Inflammatory macrophage (primary cell): Measurements from ENCODE around the gene PTPRE.
"Not testable (repeated sequence)": the region's sequence is repeated elsewhere in the genome, so short reads cannot be mapped to it uniquely, and the experiment has no call there.

ENCODE experiments used
- DNase-seq, 2 donors: peaks; one replicate each; pipeline ENCODE4 v3.0.0-alpha.2; 2020 to 2022

Gene PTPRE

DNA sequence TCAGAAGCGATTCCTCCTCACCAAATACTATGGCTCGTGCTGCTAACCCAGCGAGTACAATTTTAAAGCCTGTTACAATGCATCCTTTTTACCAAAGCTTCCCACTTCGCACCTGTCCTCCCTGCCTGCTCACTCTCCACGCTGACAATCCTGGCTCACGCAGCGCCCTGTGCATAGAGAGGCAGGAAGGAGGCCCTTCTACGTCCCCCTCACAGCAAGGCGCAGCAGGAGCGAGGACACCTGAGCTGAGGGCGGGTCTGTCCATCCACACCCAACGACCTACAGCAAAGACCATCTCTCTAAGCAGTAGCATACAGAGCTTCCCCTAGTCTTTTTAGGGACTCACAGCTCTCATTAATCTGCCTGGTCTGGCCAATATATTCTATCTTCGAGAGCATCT is 173.3 kb downstream of the PTPRE start:
- no peak for DNase-seq

DNA sequence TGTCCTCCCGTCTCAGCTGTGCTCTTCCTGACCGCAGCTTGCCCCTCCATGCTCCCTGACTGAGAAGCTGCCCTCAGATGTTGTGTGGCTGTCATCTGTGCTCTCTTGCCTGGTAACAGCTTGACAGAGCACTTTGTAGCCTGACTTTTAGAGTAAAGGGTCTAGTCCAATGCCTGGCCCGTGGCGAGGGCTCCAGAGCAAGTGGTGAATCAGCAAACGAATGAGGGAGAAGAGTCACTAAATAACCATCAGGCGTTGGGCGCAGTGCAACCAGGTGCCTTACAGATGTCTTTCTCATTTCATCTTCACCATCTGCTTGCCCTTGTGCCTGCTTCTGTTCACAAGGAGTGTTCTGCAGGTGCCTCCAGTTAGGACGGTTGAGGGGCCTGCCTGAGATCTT is 173.7 kb downstream of the PTPRE start:
- DNase-seq, result no peak

- no peak for DNase-seq
These were observed 174.3 kb downstream of the PTPRE start for GRCh38 chr10:128081222-128081621.

- no peak for DNase-seq
These were observed 174.8 kb downstream of the PTPRE start for GRCh38 chr10:128081720-128082119.

DNA sequence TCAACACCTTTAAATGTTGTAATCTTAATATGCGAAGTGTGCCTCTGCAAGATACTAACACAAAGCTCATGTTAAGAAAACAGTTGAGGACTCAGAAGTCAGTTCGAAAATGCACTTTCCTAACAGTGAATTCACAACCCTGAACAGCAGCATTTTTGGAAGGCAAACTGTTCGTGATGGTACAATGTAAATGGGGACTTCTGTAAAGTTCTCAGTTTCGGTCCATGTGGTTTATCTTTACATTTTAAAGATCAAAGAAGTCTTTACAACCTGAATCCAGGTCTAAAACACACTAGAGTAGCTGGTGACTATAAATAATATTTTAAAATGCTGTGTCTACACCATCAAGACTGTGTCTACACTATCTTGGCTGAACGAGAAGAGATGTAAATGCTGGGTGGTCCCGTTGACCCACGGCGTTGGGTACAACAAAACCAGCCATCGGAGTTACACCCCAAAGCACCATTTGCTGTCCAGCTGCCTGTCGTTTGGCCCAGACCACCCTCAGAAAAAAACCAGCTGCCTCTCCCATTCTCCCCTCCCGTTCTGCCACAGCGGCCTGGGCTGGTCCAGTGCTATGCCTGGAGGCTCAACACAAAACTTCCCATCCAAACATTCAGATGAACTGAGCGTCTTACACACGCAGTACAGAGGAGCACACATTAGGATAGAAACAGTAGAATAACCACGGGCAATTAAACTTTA is 176.4 kb downstream of the PTPRE start:
- DNase-seq, result no peak

DNA sequence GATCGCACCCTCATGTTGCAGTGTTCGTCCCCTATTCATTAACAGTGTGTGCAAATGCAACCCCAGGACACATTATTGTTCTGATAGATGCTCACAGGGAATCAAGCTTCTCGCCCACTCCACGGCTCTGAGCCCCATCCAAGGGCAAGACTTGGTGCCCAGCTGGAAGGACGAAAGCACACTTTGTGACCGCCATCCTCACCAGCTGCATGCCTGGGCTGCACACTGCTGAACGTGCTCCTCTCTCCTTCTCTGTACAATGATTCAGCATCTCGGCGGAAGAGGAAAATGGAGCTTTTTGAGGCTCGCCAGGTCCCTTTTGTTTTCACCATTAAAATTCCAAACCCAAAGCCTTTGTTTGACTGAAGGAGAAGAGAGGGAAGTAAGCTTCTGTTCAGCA is 177.5 kb downstream of the PTPRE start:
- DNase-seq, result no peak

DNA sequence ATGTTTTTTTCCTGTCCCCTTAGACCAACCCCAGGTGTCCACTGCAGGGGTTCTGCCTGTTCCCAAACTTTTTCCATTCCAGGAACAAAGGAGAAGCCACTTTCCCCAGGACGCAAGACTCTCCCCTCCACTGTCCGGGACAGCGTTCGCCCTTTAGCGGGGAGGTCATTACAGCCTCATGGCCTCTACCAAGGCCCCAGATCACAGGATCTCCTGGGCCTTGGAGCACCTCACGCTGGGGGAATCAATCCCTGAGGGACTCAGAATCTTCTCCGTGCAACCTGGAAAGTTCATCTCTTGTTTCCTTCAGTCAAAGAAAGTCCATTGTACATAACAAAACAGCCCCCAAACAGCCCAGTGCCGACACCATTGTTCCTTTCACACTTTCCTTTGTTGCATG is 178.1 kb downstream of the PTPRE start:
- DNase-seq, result no peak

DNA sequence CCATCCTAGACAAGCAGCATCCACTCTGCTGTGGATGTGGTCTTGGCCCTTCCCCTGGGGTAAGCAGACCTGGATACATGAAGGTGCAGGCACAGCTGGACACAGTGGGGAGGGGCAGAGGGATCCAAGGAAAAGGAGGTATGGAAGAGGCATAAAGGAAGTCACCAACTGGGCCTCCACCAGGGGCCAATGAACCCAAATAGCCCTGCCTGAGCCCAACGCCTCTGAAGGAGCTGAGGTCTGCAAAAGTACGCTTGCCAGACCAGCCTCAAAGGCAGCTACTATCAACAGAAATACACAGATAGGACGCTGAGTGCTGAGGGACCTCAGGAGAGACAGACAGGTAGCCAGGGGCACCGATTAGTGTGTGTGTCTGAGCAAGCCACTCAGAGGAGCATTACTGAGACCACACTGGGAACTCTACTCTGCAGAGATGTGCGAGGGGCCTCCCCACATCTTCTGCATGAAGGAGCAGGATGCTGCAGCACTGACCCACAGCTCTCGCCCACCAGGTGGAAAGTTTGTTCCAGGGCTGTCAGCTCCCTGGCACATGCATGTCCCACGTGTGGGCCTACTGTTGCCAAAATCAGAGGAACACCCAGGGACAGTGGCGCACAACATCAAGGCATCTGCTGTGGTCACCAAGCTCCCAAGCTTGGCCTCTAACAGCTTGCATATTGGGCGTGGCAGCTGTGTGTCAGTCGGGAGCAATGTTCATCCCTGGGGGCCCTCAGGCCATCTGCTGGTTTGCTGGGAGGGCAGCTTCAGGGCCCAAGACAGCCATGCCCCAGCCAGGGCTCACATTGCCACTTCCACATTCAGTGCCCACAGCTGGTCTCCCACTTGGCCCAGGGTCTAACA is 179.3 kb downstream of the PTPRE start:
- peak in 1 of 2 donors; percentile 57 for DNase-seq

DNA sequence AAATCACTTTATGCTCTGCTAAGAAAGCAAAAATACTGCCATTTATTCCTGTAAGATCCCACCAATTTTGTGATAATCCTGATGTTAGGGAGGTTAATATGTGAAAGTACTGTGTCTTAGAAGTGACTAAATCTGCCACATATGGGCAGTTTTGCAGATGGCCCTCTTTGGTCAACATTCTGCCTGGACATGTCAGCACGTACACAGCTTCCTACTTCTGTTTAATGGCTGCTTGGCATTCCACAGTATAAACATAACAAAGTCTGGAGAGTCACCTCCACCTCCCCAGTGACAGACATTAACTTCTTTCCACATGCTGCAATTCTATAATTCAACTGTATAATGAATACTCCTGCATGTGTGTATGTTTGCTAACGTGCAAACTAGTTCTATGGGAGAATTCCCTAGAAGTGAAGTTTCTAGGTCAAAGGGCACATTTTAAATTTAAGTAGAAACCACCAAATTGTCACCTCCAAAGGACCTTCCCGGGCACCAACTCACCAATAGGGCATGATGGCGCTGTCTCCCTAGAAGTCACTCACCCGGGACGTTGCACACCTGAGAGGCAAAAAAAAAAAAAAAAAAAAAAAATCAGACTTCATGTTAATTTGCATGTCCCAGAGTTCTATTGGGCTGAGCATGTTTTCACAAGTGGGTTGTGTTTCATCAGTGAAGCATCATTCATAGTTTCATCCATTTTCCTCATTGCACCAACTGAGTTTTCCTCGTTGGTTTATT is 180.4 kb downstream of the PTPRE start:
- no peak for DNase-seq

DNA sequence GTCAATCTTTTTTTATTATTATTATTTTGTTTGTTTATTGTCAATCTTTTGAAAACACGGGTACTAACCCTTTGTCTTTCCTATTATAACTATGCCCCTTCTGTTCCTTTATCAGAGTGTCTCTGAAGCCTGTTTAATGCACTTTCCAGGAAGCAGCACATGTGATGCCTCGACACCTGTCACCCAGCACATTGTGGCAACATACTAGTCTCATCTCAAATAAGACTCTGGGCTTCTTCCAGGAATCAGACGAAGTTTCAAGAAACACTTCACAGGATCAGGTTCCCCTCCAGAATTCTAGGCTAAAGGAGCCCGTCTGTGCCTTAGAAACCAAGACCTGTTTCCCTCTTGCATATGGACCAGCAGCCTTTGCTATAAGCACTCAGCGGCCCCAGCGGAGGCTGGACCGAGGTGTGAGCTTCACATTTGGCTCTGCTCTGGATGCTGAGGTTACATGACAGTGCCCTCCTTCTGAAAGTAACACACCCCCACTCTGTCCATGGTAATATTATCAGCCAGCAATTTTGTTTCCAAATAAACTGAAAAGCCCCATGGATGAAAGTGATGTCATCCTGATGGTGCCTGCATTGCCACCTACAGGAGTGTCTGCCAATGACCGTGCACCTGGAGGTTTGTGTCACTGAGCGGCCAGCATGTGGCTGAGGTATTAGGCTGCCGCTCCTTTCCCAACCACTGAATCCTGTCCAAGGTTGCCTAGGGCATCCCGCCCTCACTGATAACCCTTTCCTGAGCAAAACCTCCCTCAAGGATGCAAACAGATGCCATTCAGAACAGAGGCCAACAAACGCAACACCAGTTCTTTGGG is 181.2 kb downstream of the PTPRE start:
- no peak for DNase-seq

GRCh38 chr10:128091636-128092210 is 184.8 kb downstream of the PTPRE start:
- DNase-seq, result no peak

GRCh38 chr10:128092454-128092853 is 185.6 kb downstream of the PTPRE start:
- no peak for DNase-seq

GRCh38 chr10:128094596-128094995 is 187.7 kb downstream of the PTPRE start:
- DNase-seq, result not testable (repeated sequence)

- peak; percentile 38 to 62 for DNase-seq
These were observed 188.3 kb downstream of the PTPRE start for GRCh38 chr10:128095027-128095752.

DNA sequence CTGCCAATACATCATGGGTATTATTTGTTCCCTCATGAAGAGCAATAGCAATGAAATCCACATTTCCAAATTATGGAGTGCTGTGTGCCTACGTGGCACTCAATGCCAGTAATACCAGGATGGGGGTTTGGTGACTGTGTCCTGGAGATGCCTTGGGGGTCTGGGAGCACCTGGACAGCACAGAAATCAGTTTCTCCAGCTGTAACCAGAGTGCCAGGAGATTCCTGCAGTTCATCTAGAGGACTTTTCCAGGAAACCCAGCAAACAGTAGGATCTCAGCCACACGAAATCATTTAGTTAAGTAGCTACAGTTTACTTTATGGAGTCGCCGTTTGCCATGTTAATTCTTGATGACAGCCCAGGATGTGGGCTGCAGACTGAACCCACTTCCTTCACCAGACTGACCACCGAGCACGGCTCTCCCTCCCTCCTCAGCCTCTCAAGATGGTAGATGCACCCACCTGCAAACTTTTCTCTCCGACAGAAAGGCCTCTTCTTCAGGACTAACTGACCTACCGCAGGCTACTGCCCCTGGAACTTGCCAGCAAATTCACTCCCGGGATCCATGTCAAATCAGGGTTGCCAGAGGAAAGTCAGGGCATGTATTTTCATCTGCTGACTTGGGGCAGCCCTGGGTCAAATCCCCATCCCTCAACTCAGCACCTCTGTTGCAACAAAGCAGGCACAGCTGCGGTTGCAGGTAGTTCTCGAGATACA is 189.0 kb downstream of the PTPRE start:
- no peak for DNase-seq

- no peak for DNase-seq
These were observed 189.7 kb downstream of the PTPRE start for GRCh38 chr10:128096486-128097199.

DNA sequence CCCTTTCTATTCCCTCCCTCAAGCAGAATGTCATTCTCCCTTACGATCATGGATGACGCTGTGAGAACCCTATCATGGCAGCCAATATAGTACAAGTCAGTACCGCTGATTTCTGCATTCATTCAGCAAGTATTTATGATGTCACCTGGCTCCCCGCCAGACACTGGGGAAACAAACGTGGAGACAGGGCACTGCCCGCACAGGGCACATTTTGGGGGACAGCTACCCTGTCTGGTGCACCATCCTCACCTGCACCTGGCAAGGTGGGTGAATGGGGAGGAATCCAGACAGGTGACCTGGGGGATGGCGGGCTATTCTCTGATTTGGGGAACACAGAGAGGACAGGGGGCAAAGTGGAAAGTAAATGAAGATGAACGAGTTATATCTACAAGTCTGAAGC is 190.9 kb downstream of the PTPRE start:
- DNase-seq, result no peak

DNA sequence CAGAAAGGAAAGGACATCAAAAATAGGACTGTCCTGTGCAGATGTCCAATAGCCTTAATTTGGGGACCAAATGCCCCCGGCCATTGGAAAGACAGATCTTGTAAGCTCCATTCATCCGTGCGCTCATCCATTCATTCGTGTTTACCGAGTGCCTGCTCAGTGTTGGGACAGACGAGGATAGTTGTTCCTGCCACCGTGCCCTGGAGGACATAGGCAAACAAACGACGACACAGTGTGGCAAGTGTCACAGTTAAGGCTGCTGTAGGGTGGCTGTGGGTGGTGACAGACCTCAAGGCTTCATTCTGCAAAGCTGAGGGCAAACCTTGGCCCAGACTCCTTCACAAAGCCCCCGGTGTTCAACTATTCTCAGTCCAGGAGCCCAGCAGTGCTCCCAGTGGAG is 191.7 kb downstream of the PTPRE start:
- no peak for DNase-seq

GRCh38 chr10:128099901-128100300 is 193.0 kb downstream of the PTPRE start:
- DNase-seq, result no peak

GRCh38 chr10:128101901-128102300 is 195.0 kb downstream of the PTPRE start:
- peak in 1 of 2 donors; percentile 42 for DNase-seq
